ENCODE results near the gene EGFL6.
"Not testable (repeated sequence)": the region's sequence is repeated elsewhere in the genome, so short reads cannot be mapped to it uniquely, and the experiment has no call there.

Gene EGFL6

GRCh38 chrX:13614154-13614553, 44.8 kb downstream of the EGFL6 start:
- H3K36me3 ChIP-seq (replicated peaks) = no peaks in the 10 kb centered on the region
- no peak for TF ChIP-seq CTCF (IDR thresholded peaks at IDR 0.05; ENCODE audit: low read depth, low read length, missing control alignments)

GRCh38 chrX:13620207-13620606, 50.8 kb downstream of the EGFL6 start:
- no peak overlapping the region for H3K27ac ChIP-seq
- in situ Hi-C loops (cut with HindIII; ENCODE audit: low pct_ligation_motif_present, low sequenced_read_pairs) = no loop called here
- no peaks in the 10 kb centered on the region for H3K27me3 ChIP-seq (replicated peaks)
- H3K36me3 ChIP-seq (replicated peaks) = no peaks in the 10 kb centered on the region
- TF ChIP-seq CTCF (IDR thresholded peaks at IDR 0.05; ENCODE audit: low read depth, low read length, missing control alignments) = no peak
- no peak for DNase-seq
- H3K4me3 ChIP-seq (ENCODE audit: low read depth, low read length) = no peak overlapping the region

More at GRCh38 chrX:13614154-13614553, 44.8 kb downstream of the EGFL6 start:
- no peak overlapping the region for H3K27ac ChIP-seq
- no peak overlapping the region for H3K4me3 ChIP-seq (ENCODE audit: low read depth, low read length)
- in situ Hi-C loops (cut with HindIII; ENCODE audit: low pct_ligation_motif_present, low sequenced_read_pairs) = no loop called here
- no peak for DNase-seq
- H3K27me3 ChIP-seq (replicated peaks) = no peaks in the 10 kb centered on the region

GRCh38 chrX:13622401-13622964, 53.1 kb downstream of the EGFL6 start:
- H3K27ac ChIP-seq = no peak overlapping the region
- in situ Hi-C loops (cut with HindIII; ENCODE audit: low pct_ligation_motif_present, low sequenced_read_pairs) = no loop called here
- no peaks in the 10 kb centered on the region for H3K36me3 ChIP-seq (replicated peaks)
- DNase-seq = no peak
- H3K27me3 ChIP-seq (replicated peaks) = no peaks in the 10 kb centered on the region
- H3K4me3 ChIP-seq (ENCODE audit: low read depth, low read length) = no peak overlapping the region
- TF ChIP-seq CTCF (IDR thresholded peaks at IDR 0.05; ENCODE audit: low read depth, low read length, missing control alignments) = no peak

GRCh38 chrX:13627306-13627705, 57.9 kb downstream of the EGFL6 start:
- TF ChIP-seq CTCF (IDR thresholded peaks at IDR 0.05; ENCODE audit: low read depth, low read length, missing control alignments) = no peak
- H3K27me3 ChIP-seq (replicated peaks) = no peaks in the 10 kb centered on the region
- no peak overlapping the region for H3K27ac ChIP-seq
- no peak overlapping the region for H3K4me3 ChIP-seq (ENCODE audit: low read depth, low read length)
- H3K36me3 ChIP-seq (replicated peaks) = no peaks in the 10 kb centered on the region
- in situ Hi-C loops (cut with HindIII; ENCODE audit: low pct_ligation_motif_present, low sequenced_read_pairs) = no loop called here
- DNase-seq = no peak

- H3K27me3 ChIP-seq (replicated peaks); H3K27ac ChIP-seq; H3K4me3 ChIP-seq (ENCODE audit: low read depth, low read length); H3K36me3 ChIP-seq (replicated peaks); DNase-seq; in situ Hi-C loops (cut with HindIII; ENCODE audit: low pct_ligation_motif_present, low sequenced_read_pairs): not testable (repeated sequence)
These were observed 67.8 kb downstream of the EGFL6 start for GRCh38 chrX:13637224-13637623.

GRCh38 chrX:13638021-13638420, 68.6 kb downstream of the EGFL6 start:
- Histone ChIP-seq H3K27me3 (replicated peaks) (no peaks in the 10 kb centered on the region), H3K4me3 (ENCODE audit: low read depth, low read length) (no peak overlapping the region), H3K36me3 (replicated peaks) (no peaks in the 10 kb centered on the region), H3K27ac (no peak overlapping the region)
- no peak for DNase-seq
- in situ Hi-C loops (cut with HindIII; ENCODE audit: low pct_ligation_motif_present, low sequenced_read_pairs) = no loop called here
- no peak for TF ChIP-seq CTCF (IDR thresholded peaks at IDR 0.05; ENCODE audit: low read depth, low read length, missing control alignments)
